ENCODE results near the gene ZDHHC14.
A peak's percentile ranks its signal among the peaks of the same experiment; 100 is the strongest.
"Not testable (repeated sequence)": the region's sequence is repeated elsewhere in the genome, so short reads cannot be mapped to it uniquely, and the experiment has no call there.

The ZDHHC14 gene

DNA sequence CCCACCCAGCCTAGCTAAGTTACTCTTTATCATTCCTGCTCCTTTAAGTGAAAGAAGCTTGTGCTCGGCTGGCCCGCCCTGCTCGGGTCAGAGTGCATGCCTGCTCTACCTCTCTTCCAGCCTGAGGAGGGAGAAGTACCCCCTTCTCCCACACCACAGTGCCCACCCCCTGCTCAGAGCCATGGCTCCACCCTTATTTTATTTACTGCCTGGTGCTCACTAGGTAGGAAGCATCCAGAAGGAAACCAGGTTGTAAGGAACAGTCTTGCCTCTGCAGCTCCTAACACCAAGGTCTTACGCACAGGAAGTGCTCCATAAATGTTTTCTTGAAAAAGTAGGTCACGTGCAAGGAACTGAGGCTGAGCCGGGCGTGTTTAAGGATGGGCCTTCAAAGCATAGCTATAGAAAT, 336.4 kb downstream of the ZDHHC14 start:
- peak overlapping the region; percentile 86 for H3K27ac ChIP-seq
- TF ChIP-seq, protein P1, sequence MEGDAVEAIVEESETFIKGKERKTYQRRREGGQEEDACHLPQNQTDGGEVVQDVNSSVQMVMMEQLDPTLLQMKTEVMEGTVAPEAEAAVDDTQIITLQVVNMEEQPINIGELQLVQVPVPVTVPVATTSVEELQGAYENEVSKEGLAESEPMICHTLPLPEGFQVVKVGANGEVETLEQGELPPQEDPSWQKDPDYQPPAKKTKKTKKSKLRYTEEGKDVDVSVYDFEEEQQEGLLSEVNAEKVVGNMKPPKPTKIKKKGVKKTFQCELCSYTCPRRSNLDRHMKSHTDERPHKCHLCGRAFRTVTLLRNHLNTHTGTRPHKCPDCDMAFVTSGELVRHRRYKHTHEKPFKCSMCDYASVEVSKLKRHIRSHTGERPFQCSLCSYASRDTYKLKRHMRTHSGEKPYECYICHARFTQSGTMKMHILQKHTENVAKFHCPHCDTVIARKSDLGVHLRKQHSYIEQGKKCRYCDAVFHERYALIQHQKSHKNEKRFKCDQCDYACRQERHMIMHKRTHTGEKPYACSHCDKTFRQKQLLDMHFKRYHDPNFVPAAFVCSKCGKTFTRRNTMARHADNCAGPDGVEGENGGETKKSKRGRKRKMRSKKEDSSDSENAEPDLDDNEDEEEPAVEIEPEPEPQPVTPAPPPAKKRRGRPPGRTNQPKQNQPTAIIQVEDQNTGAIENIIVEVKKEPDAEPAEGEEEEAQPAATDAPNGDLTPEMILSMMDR (conservative IDR thresholded peaks at IDR 0.05; ENCODE audit: low read depth) = no peak
- POLR2A ChIA-PET (ENCODE audit: low non-redundant PET) = no interaction called here
- CTCF ChIA-PET = no interaction called here
- no peak for DNase-seq (ENCODE audit: low spot score)

DNA sequence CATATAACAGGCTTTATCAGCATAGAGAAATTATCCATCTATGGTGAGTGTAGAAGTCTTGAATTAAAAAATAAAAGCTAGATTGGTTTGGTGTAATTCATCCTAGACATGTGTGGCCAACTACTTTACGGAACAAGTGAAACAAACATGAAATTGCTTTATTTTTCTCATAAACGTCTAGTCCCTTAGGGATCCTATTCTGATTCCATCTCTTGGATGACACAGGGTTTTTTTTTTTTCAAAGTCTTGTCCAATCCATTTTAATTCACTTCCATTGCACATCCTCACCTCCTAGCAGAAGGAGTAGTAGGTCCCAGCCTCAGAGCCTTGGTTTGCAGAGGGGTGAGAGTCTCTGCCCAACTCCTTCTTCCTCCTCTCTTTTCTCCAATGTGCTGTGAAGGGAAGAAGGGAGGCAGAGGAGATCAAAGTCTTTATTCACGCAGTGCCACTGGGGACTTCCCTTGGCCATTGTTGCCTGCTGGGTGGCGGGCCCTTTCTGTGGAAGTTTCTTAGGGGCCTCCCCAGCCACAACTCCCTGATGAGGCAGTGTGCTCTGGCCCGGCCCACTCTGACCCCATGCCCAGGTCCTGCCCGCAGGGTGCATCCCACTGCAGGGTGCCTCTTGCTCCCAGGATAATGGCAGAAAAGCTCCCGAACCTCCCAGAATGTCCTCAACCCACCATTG, 337.7 kb downstream of the ZDHHC14 start:
- POLR2A ChIA-PET (ENCODE audit: low non-redundant PET) = no interaction called here
- CTCF ChIA-PET = no interaction called here
- peak overlapping the region; percentile 81 for H3K27ac ChIP-seq
- TF ChIP-seq, protein P1 (conservative IDR thresholded peaks at IDR 0.05; ENCODE audit: low read depth) = no peak
- no peak for DNase-seq (ENCODE audit: low spot score)

DNA sequence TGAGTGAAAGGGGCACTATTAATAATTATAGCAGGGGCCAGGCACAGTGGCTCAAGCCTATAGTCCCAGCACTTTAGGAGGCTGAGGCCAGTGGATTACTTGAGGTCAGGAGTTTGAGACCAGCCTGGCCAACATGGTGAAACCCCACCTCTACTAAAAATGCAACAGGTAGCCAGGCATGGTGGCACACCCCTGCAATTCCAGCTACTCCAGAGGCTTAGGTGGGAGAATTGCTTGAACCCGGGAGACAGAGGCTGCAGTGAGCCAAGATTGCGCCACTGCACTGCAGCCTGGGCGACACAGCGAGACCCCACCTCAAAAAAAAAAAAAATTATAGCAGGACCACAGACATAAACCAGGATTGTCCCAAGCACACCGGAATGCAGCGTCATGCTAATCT, 340.0 kb downstream of the ZDHHC14 start:
- H3K27ac ChIP-seq; POLR2A ChIA-PET (ENCODE audit: low non-redundant PET); DNase-seq (ENCODE audit: low spot score); CTCF ChIA-PET: not testable (repeated sequence)

DNA sequence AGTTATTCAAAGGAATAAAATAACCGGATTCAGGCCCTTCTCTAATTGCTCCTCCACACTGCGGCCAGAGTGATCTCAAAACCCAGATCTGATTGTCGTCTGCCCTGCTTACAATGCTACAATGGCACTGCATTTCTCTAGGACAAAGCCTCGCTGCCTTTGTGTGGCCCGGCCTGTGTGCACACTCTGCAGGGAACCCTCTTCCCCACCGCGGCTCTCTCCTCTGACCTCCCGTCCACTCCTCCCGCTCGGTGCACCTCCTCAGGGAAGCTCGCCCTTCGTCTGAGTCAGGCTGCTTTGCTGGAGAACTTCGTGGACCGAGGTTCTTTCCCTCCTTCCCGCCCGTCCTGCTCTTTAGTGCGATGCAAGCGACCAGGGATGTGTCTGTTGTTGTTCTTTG, 340.4 kb downstream of the ZDHHC14 start:
- H3K27ac ChIP-seq = no peak overlapping the region
- TF ChIP-seq, protein P1 (conservative IDR thresholded peaks at IDR 0.05; ENCODE audit: low read depth) = no peak
- no peak for DNase-seq (ENCODE audit: low spot score)
- POLR2A ChIA-PET (ENCODE audit: low non-redundant PET) = no interaction called here
- CTCF ChIA-PET = no interaction called here

DNA sequence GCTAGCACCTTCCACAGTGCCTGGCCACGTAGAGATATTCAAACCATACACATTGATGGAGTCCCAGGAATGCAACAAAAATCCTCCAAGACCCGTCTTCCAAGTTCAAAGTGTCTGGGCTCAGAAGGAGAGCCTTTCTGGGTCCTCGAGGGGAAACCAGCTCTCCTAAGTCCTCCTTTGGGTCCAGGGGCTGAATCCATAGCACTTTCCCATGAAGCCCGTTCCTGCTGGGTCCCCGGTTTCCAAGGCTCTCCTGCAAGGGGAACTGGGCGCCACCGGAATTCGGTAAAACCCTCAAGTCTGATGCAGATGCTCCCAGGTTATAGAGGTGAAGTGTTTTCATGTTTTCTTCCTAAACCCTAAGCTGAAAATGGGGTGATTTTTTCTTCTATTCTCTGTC, 340.8 kb downstream of the ZDHHC14 start:
- no peak for DNase-seq (ENCODE audit: low spot score)
- no peak overlapping the region for H3K27ac ChIP-seq
- POLR2A ChIA-PET (ENCODE audit: low non-redundant PET) = no interaction called here
- CTCF ChIA-PET = no interaction called here
- TF ChIP-seq, protein P1 (conservative IDR thresholded peaks at IDR 0.05; ENCODE audit: low read depth) = no peak

DNA sequence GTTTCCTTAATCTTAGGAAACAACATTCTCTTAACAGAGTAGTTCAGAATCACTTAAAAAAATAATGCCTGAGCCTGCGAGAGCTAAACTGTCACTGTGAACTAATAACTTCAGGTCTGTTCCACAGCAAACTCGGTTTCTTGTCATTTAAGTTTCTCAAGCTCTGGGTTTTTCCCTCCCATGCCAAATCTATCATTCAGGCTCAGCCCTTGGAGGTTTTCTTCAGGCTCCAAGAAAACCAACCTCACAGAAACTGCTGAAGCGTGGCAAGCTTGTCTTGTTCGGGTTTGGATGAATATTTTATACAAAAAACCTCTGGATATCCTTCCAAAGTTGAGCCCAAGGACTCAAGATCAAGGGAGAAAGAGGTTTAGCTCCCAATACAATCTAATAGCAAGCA, 342.4 kb downstream of the ZDHHC14 start:
- no peak overlapping the region for H3K27ac ChIP-seq
- TF ChIP-seq, protein P1 (conservative IDR thresholded peaks at IDR 0.05; ENCODE audit: low read depth) = no peak
- POLR2A ChIA-PET (ENCODE audit: low non-redundant PET) = no interaction called here
- DNase-seq (ENCODE audit: low spot score) = no peak
- CTCF ChIA-PET = no interaction called here

DNA sequence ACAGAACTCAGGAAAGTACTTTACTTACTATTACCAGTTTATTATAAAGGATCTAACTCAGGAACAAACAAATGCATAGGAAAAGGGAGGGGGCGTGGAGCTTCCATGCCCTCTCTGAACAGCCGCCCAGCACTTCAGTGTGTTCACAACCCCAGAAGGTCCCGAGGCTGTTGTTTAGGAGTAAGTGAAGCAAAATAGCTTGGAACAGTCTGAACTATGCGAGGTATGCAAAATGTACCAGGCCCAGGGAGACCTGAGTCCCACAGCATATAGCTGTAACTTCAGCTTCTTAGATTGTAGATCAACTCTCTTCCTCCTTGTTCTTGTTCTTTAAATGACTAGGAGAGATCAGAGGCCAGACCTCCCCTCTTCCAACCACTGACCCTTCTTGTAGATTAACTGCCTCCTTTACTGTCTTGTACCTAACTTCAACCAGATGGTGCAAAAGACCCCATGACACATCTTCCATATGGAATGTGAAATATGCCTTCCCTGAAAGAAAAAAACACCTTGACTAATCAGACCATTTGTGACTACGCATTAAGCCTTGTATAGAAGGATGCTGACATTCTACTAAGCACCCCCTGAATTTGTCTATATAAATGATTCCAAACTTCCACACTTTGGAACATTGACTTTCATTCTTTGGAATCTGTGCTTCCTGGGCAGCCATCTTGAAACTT, 343.3 kb downstream of the ZDHHC14 start:
- POLR2A ChIA-PET (ENCODE audit: low non-redundant PET) = no interaction called here

More for the DNA sequence above, 343.3 kb downstream of the ZDHHC14 start:
- TF ChIP-seq, protein P1 (conservative IDR thresholded peaks at IDR 0.05; ENCODE audit: low read depth) = no peak
- no peak for DNase-seq (ENCODE audit: low spot score)
- CTCF ChIA-PET = interaction anchor here (1.1 kb wide), 1 partner anchor 32 kb away, joined by 3 read pairs; no protein-coding TSS in a partner anchor
- H3K27ac ChIP-seq = no peak overlapping the region

Measured in RWPE1 (cell line).